ENCODE data around the gene ABLIM2.

Gene ABLIM2

GRCh38 chr4:8129136-8129535 lies 29.5 kb downstream of the ABLIM2 start:
- DNase-seq (ENCODE audit: low read depth in 1 of 2, low spot score in 1 of 2) = no peak
- TF ChIP-seq CTCF (IDR thresholded peaks at IDR 0.05; ENCODE audit: insufficient read depth, low read length) = no peak
- no peak for TF ChIP-seq REST (IDR thresholded peaks at IDR 0.05; ENCODE audit: insufficient replicate concordance, low read depth)
- TF ChIP-seq GABPA (IDR thresholded peaks at IDR 0.05; ENCODE audit: low read depth) = no peak
- TF ChIP-seq POLR2AphosphoS5 (IDR thresholded peaks at IDR 0.05; ENCODE audit: low read depth) = no peak
- no peak for TF ChIP-seq SPI1 (IDR thresholded peaks at IDR 0.05; ENCODE audit: borderline replicate concordance, low read depth)
- H3K27ac ChIP-seq (replicated peaks) = no peak overlapping the region
- H3K4me3 ChIP-seq (replicated peaks; ENCODE audit: insufficient read depth, low read length) = no peak overlapping the region
- no peaks in the 10 kb centered on the region for H3K27me3 ChIP-seq (ENCODE audit: insufficient read depth, poor library complexity, severe bottlenecking)

- H3K27ac ChIP-seq (replicated peaks) = no peak overlapping the region
- no peak overlapping the region for H3K4me3 ChIP-seq (replicated peaks; ENCODE audit: insufficient read depth, low read length)
- no peak for DNase-seq (ENCODE audit: low read depth in 1 of 2, low spot score in 1 of 2)
- no peaks in the 10 kb centered on the region for H3K27me3 ChIP-seq (ENCODE audit: insufficient read depth, poor library complexity, severe bottlenecking)
- no peak for TF ChIP-seq CTCF (IDR thresholded peaks at IDR 0.05; ENCODE audit: insufficient read depth, low read length)
- TF ChIP-seq GABPA (IDR thresholded peaks at IDR 0.05; ENCODE audit: low read depth) = no peak
- no peak for TF ChIP-seq POLR2AphosphoS5 (IDR thresholded peaks at IDR 0.05; ENCODE audit: low read depth)
- no peak for TF ChIP-seq REST (IDR thresholded peaks at IDR 0.05; ENCODE audit: insufficient replicate concordance, low read depth)
Observed at GRCh38 chr4:8128100-8128856, 30.3 kb downstream of the ABLIM2 start.

- Histone ChIP-seq H3K27ac (replicated peaks) (no peak overlapping the region), H3K27me3 (ENCODE audit: insufficient read depth, poor library complexity, severe bottlenecking) (no peaks in the 10 kb centered on the region)
- TF ChIP-seq GABPA (IDR thresholded peaks at IDR 0.05; ENCODE audit: low read depth) (no peak), SPI1 (IDR thresholded peaks at IDR 0.05; ENCODE audit: borderline replicate concordance, low read depth) (no peak), POLR2AphosphoS5 (IDR thresholded peaks at IDR 0.05; ENCODE audit: low read depth) (no peak), REST (IDR thresholded peaks at IDR 0.05; ENCODE audit: insufficient replicate concordance, low read depth) (no peak), CTCF (IDR thresholded peaks at IDR 0.05; ENCODE audit: insufficient read depth, low read length) (no peak)
Observed at GRCh38 chr4:8127051-8127826, 31.4 kb downstream of the ABLIM2 start.

More at GRCh38 chr4:8127051-8127826, 31.4 kb downstream of the ABLIM2 start:
- no peak overlapping the region for H3K4me3 ChIP-seq (replicated peaks; ENCODE audit: insufficient read depth, low read length)
- no peak for DNase-seq (ENCODE audit: low read depth in 1 of 2, low spot score in 1 of 2)
